HEK293T (cell line): ENCODE measurements around the gene IGSF1.

Experiments
- ARNT ChIP-seq: fragments of 450-650 bp; IDR thresholded peaks from 2 replicates; pipeline ENCODE4 v1.6.1; 2017; ENCODE audit warnings: mild to moderate bottlenecking
- BHLHE40 ChIP-seq: fragments of 450-650 bp; IDR thresholded peaks from 2 replicates; pipeline ENCODE4 v1.6.1; 2016; ENCODE audit warnings: mild to moderate bottlenecking, moderate library complexity, borderline replicate concordance
- HDGF ChIP-seq: fragments of 450-650 bp; IDR thresholded peaks from 2 replicates; pipeline ENCODE4 v1.6.1; 2017; ENCODE audit warnings: antibody characterized with exemption, borderline replicate concordance
- L3MBTL2 ChIP-seq: fragments of 450-650 bp; conservative IDR thresholded peaks from 2 replicates; pipeline ENCODE4 v1.6.1; 2016; ENCODE audit warnings: mild to moderate bottlenecking
- LEF1 ChIP-seq: fragments of 450-650 bp; IDR thresholded peaks from 2 replicates; pipeline ENCODE4 v1.6.1; 2017; ENCODE audit warnings: mild to moderate bottlenecking, borderline replicate concordance
- SP1 ChIP-seq: fragments of 450-650 bp; IDR thresholded peaks from 2 replicates; pipeline ENCODE4 v1.6.1; 2017
- SUZ12 ChIP-seq: fragments of 450-650 bp; IDR thresholded peaks from 2 replicates; pipeline ENCODE4 v1.6.1; 2016; ENCODE audit warnings: mild to moderate bottlenecking
- ZNF384 ChIP-seq: fragments of 450-650 bp; IDR thresholded peaks from 2 replicates; pipeline ENCODE4 v1.6.1; 2016
- TF ChIP-seq, protein P1 (sequence below): fragments of 450-650 bp; IDR thresholded peaks from 2 replicates; pipeline ENCODE4 v1.6.1; 2016

- TF ChIP-seq ARNT = no peak
- no peak for TF ChIP-seq HDGF
- TF ChIP-seq, protein P1, sequence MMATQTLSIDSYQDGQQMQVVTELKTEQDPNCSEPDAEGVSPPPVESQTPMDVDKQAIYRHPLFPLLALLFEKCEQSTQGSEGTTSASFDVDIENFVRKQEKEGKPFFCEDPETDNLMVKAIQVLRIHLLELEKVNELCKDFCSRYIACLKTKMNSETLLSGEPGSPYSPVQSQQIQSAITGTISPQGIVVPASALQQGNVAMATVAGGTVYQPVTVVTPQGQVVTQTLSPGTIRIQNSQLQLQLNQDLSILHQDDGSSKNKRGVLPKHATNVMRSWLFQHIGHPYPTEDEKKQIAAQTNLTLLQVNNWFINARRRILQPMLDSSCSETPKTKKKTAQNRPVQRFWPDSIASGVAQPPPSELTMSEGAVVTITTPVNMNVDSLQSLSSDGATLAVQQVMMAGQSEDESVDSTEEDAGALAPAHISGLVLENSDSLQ = no peak
- no peak for TF ChIP-seq L3MBTL2
- TF ChIP-seq SUZ12 = no peak
- TF ChIP-seq SP1 = no peak
- TF ChIP-seq BHLHE40 = no peak
- TF ChIP-seq LEF1 = no peak
- no peak for TF ChIP-seq ZNF384
These were observed 17.5 kb upstream of the IGSF1 start for GRCh38 chrX:131306601-131307000.
